Epithelial cell of proximal tubule (primary cell): Measurements from ENCODE around the gene AFG1L. TPM values are rescaled to one million over a fixed set of nuclear protein-coding genes. Genes with fewer than 3 reads are reported as not detected.
"Not testable (repeated sequence)": the region's sequence is repeated elsewhere in the genome, so short reads cannot be mapped to it uniquely, and the experiment has no call there.

ENCODE experiments used
- DNase-seq: peaks from one replicate; pipeline ENCODE4 v3.0.0-alpha.2; 2011; ENCODE audit warnings: low read depth
- H3K4me3 ChIP-seq: 2 replicates; pipeline ENCODE4 v1.5.1; 2011; ENCODE audit warnings: low read depth, mild to moderate bottlenecking, low read length
- total RNA-seq: library from RNA; depleted of rRNA; stranded (reverse); fragments of >200 nt; gene quantifications from 2 replicates; pipeline ENCODE4 v1.2.3, GENCODE V29; 2015
- TF ChIP-seq, protein P1 (sequence below): conservative IDR thresholded peaks from 2 replicates; pipeline ENCODE4 v1.5.1; 2012; ENCODE audit warnings: low read depth, mild to moderate bottlenecking, low read length

The AFG1L gene
- total RNA-seq, 1 donor from 2014 or later = 1.8 TPM

DNA sequence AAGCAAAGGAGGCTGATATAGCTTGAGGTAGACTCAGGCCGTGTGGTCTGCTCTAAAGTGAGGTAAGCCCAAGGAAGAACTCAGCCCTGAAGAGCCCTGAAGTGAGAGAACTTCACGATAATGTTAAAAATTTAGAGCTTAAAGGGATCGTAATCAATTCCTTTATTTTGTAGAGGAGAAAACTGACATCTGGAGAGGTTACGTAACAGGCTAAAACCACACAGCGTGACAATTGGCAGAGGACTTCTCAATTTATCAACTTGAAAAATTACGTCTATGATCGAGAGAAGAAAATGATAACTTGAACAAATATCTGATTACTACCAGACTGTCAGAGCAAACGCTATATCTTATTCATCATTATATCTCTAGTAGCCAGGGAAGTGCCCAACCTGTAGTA lies 144.1 kb downstream of the AFG1L start:
- DNase-seq = no peak
- H3K4me3 ChIP-seq = no peak overlapping the region
- TF ChIP-seq, protein P1, sequence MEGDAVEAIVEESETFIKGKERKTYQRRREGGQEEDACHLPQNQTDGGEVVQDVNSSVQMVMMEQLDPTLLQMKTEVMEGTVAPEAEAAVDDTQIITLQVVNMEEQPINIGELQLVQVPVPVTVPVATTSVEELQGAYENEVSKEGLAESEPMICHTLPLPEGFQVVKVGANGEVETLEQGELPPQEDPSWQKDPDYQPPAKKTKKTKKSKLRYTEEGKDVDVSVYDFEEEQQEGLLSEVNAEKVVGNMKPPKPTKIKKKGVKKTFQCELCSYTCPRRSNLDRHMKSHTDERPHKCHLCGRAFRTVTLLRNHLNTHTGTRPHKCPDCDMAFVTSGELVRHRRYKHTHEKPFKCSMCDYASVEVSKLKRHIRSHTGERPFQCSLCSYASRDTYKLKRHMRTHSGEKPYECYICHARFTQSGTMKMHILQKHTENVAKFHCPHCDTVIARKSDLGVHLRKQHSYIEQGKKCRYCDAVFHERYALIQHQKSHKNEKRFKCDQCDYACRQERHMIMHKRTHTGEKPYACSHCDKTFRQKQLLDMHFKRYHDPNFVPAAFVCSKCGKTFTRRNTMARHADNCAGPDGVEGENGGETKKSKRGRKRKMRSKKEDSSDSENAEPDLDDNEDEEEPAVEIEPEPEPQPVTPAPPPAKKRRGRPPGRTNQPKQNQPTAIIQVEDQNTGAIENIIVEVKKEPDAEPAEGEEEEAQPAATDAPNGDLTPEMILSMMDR = no peak

DNA sequence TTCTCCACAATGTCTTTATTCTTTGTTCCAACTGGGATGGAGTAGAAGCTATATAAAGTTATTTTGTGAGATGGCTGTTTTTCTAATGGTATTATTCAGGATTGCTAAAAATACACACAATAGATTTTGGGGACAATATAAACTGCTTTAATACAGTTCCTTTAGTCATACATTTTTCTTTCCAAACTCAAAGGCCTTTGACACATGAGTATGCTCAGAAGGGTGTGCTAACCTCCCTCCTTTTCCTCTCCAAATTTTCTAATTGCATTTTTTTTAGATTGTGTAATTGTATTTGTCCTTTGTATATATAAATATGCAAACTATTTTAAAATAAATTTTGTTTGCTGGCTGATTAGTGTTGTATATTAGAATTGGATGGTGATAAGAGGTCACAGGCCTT lies 146.3 kb downstream of the AFG1L start:
- TF ChIP-seq, protein P1 = no peak
- DNase-seq = no peak
- H3K4me3 ChIP-seq = no peak overlapping the region

DNA sequence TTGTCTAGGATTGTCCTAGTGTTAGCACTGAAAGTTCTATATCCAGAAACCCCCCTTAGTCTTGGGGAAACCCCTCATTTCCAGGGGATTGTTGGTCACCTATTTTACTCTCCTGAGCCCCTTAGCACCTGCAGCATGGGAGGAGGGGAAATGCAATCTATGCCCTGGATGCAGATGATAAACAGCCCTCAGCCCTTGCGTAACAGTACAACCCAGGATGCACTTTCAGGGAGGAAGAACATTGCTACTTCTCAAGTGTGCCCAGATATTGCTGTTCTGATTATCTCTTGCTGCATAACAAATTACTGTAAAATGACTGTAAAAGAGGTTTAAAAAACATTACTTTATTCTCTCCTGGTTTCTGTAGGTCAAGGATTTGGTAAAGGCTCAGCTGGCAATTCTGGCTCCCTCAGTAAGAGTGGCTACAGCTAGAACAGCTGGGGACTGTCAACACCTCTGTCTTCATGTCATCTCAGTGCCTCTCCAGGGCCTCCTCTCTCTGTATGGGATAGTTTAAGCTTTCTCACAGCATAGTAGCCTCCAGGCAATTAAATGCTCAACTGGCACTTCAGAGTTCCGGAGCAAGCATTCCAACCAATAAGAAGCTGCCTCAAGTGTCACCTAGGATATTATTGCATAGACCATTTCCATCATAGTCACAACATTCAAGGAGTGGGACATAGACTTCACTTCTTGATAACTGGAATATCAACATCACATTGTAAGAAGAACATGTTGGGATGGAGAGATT lies 148.1 kb downstream of the AFG1L start:
- no peak overlapping the region for H3K4me3 ChIP-seq
- TF ChIP-seq, protein P1 = no peak
- no peak for DNase-seq

DNA sequence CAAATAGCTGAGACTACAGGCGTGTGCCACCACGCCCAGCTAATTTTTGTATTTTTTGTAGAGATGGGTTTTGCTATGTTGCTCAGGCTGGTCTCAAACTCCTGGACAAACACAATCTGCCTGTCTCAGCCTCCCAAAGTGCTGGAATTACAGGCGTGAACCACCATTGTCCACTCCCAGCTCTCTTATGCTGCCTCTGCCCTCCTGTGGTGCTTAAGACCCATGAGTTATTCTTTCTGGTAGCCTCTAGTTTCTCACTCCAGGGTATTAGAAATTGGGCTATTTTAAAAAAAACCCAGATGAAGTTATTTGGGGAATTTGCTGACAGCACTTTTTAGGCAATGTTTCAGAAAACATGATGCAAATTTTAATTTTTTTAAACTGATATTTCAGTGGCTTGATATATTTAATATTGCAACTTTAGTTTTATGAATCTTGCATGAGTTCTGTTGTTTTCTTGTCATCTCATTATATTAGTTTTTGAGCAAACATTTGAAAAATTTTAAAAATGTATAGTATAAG lies 151.8 kb downstream of the AFG1L start:
- DNase-seq = no peak
- no peak overlapping the region for H3K4me3 ChIP-seq
- TF ChIP-seq, protein P1 = no peak

DNA sequence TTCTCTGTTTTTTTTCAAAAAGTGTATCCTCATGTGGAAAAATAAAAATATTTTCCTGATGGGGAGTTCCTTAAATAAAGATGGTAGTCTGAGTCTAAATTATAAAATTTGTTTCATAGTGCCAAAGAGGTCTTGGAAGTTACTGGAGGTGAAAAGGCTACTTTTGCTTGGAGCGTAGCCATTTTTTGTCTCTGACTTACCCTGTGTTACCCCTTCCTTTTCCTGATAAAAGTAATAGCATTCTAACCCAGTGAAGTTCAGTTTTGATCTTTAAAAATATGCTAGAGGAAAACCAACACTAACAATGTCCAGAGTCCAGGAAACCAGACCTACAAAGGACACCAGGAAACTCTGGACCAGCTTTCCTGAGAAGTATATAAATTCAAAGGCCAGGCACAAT lies 153.6 kb downstream of the AFG1L start:
- no peak overlapping the region for H3K4me3 ChIP-seq
- TF ChIP-seq, protein P1 = no peak
- no peak for DNase-seq

DNA sequence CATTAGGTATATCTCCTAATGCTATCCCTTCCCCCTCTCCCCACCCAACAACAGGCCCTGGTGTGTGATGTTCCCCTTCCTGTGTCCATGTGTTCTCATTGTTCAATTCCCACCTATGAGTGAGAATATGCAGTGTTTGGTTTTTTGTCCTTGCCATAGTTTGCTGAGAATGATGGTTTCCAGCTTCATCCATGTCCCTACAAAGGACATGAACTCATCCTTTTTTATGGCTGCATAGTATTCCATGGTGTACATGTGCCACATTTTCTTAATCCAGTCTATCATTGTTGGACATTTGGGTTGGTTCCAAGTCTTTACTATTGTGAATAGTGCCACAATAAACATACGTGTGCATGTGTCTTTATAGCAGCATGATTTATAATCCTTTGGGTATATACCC lies 154.9 kb downstream of the AFG1L start:
- H3K4me3 ChIP-seq, DNase-seq: not testable (repeated sequence)

DNA sequence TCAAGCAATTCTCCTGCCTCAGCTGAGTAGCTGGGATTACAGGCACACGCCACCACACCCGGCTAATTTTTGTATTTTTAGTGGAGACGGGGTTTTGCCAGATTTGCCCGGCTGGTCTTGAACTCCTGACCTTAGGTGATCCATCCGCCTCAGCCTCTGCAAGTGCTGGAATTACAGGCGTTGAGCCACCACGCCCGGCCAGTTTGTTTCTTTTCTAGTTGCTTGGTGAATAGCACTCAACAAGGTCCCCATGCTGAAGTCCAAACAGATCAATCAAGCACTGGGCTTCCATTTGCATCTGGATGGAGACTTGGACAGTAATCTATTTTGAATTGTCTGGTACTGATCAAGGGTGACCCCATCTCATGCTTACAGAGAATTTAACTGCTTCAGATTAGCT lies 157.0 kb downstream of the AFG1L start:
- no peak for DNase-seq
- no peak overlapping the region for H3K4me3 ChIP-seq
- TF ChIP-seq, protein P1 = no peak
